Uterus (tissue), 4 donors: Measurements from ENCODE around the gene ABCC4. TPM values are rescaled to one million over a fixed set of nuclear protein-coding genes. Genes with fewer than 3 reads are reported as not detected.

Experiments used
- DNase-seq, 2 donors: peaks; one replicate each; pipeline ENCODE4 v3.0.0-alpha.2; 2019 to 2020
- H3K27ac ChIP-seq, 2 donors: fragments of 200-600 bp; sonication (generic); 1 replicate in 1 of 2; 2 replicates in 1 of 2; pipeline ENCODE4 v1.5.1; 2016 to 2018
- H3K27me3 ChIP-seq, 2 donors: fragments of 200-600 bp; sonication (generic); one replicate each; pipeline ENCODE4 v1.5.1; 2018 to 2019; ENCODE audit warnings: control low read depth in 1 of 2
- H3K36me3 ChIP-seq, 2 donors: fragments of 200-600 bp; sonication (generic); one replicate each; pipeline ENCODE4 v1.5.1; 2019; ENCODE audit warnings: control low read depth in 1 of 2
- H3K4me1 ChIP-seq, 2 donors: fragments of 200-600 bp; sonication (generic); one replicate each; pipeline ENCODE4 v1.5.1; 2018 to 2019; ENCODE audit warnings: control low read depth in 1 of 2
- H3K4me3 ChIP-seq, 2 donors: fragments of 200-600 bp; sonication (generic); 1 replicate in 1 of 2; 2 replicates in 1 of 2; pipeline ENCODE4 v1.5.1; 2018 to 2019; ENCODE audit warnings: mild to moderate bottlenecking in 1 of 2
- H3K9me3 ChIP-seq, 2 donors: fragments of 200-600 bp; sonication (generic); one replicate each; pipeline ENCODE4 v1.5.1; 2019; ENCODE audit warnings: control low read depth in 1 of 2
- CTCF ChIP-seq, 4 experiments: fragments of 200-600 bp in 2 of 4; fragments of 450-650 bp in 2 of 4; sonication (generic) in 2 of 4; IDR thresholded peaks; one replicate each; pipeline ENCODE4 v1.5.1; 2016 to 2019; ENCODE audit warnings: antibody characterized with exemption in 4 of 4, mild to moderate bottlenecking in 2 of 4, moderate library complexity in 1 of 4
- POLR2A ChIP-seq, 2 donors: fragments of 450-650 bp; IDR thresholded peaks; one replicate each; pipeline ENCODE4 v1.6.1; 2016; ENCODE audit warnings: antibody characterized with exemption in 2 of 2, mild to moderate bottlenecking in 1 of 2, moderate library complexity in 1 of 2
- intact Hi-C: fragments of 100-400 bp; cut with DNase I; formaldehyde crosslinking; loops from one replicate; pipeline ENCODE4 v1.15.1; 2023; ENCODE audit warnings: low total_unique reads
- total RNA-seq, 4 donors: library from RNA; depleted of rRNA in 3 of 4; stranded (reverse); fragments of >200 nt in 3 of 4; gene quantifications; one replicate each; pipeline versions ENCODE4 v1.1.0 to v1.2.4, GENCODE V29; 2014 to 2023
- donor health status: DM: yes; HTN: yes; CAD: no.

Gene ABCC4
- total RNA-seq, 4 donors from 2014 or later, result 13.8 to 37.7 (median 25.3) TPM

- no peak overlapping the region for H3K4me3 ChIP-seq
- no peaks in the 10 kb centered on the region for H3K9me3 ChIP-seq
- intact Hi-C loops, result no loop called here
- DNase-seq, result no peak
- no peaks in the 10 kb centered on the region for H3K27me3 ChIP-seq
- no peaks in the 10 kb centered on the region for H3K4me1 ChIP-seq
- TF ChIP-seq CTCF (IDR thresholded peaks at IDR 0.05), result no peak
- no peak for TF ChIP-seq POLR2A (IDR thresholded peaks at IDR 0.05)
- no peaks in the 10 kb centered on the region for H3K36me3 ChIP-seq
- peak overlapping the region in 1 of 2 donors; percentile 2 for H3K27ac ChIP-seq
These were observed 74.1 kb downstream of the ABCC4 start for GRCh38 chr13:95226932-95227695.

DNA sequence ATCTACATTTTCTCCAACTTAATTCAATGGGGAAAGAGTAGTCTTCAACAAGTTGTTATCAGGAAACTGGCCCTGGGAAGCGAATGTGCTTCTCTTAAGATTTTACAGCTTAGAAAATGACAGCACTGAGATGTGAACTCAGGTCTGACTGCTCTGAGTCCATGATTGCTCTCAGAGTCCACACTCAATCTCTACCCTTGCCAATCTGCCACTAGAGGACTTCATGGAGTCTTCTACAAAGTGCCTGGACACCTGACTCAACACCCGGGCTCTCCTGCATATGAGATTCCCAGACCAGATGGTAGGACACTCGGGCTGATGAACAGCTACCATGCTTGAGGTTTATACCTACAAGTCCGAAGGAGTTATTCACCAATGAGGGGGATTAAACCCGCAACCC lies 74.8 kb downstream of the ABCC4 start:
- intact Hi-C loops, result no loop called here
- peak overlapping the region in 1 of 2 donors; percentile 2 for H3K27ac ChIP-seq

DNA sequence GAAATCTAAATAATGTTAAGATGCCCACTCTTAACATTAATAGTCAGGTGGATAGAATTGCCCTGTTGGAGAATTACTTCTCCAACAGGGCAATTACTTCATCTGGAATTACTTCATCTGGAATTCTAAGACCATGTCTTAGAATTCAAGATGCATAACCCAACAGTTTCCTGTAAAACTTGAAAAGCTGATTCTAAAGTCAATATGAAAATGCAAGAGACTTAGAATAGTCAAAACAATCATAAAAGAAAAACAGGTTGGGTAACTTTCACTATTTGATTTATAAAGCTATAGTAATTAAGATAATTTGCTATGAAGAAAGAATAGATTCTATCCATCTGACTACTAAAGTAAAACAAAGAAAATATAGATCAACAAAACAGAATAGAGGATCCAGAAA lies 75.2 kb downstream of the ABCC4 start:
- no peaks in the 10 kb centered on the region for H3K9me3 ChIP-seq
- no peaks in the 10 kb centered on the region for H3K27me3 ChIP-seq
- no peak overlapping the region for H3K27ac ChIP-seq
- no peak for DNase-seq
- intact Hi-C loops, result no loop called here
- TF ChIP-seq CTCF (IDR thresholded peaks at IDR 0.05) (no peak), POLR2A (IDR thresholded peaks at IDR 0.05) (no peak)
- no peaks in the 10 kb centered on the region for H3K36me3 ChIP-seq
- no peaks in the 10 kb centered on the region for H3K4me1 ChIP-seq
- H3K4me3 ChIP-seq, result no peak overlapping the region

More for the DNA sequence above, 74.8 kb downstream of the ABCC4 start:
- no peak for DNase-seq
- H3K27me3 ChIP-seq, result no peaks in the 10 kb centered on the region
- H3K36me3 ChIP-seq, result no peaks in the 10 kb centered on the region
- TF ChIP-seq CTCF (IDR thresholded peaks at IDR 0.05), result no peak
- no peak for TF ChIP-seq POLR2A (IDR thresholded peaks at IDR 0.05)
- H3K4me1 ChIP-seq, result no peaks in the 10 kb centered on the region
- H3K9me3 ChIP-seq, result no peaks in the 10 kb centered on the region
- H3K4me3 ChIP-seq, result no peak overlapping the region

GRCh38 chr13:95224064-95224463 lies 77.2 kb downstream of the ABCC4 start:
- Histone ChIP-seq H3K4me1 (no peaks in the 10 kb centered on the region), H3K9me3 (no peaks in the 10 kb centered on the region), H3K27me3 (no peaks in the 10 kb centered on the region), H3K27ac (no peak overlapping the region), H3K4me3 (no peak overlapping the region), H3K36me3 (no peaks in the 10 kb centered on the region)
- TF ChIP-seq CTCF (IDR thresholded peaks at IDR 0.05), result no peak
- no peak for TF ChIP-seq POLR2A (IDR thresholded peaks at IDR 0.05)
- no peak for DNase-seq
- intact Hi-C loops, result no loop called here

GRCh38 chr13:95222733-95223018 lies 78.6 kb downstream of the ABCC4 start:
- H3K4me3 ChIP-seq, result no peak overlapping the region
- no peak overlapping the region for H3K27ac ChIP-seq
- no peaks in the 10 kb centered on the region for H3K36me3 ChIP-seq
- no peak for DNase-seq
- H3K9me3 ChIP-seq, result no peaks in the 10 kb centered on the region
- TF ChIP-seq POLR2A (IDR thresholded peaks at IDR 0.05) (no peak), CTCF (IDR thresholded peaks at IDR 0.05) (no peak)
- no peaks in the 10 kb centered on the region for H3K27me3 ChIP-seq
- no peaks in the 10 kb centered on the region for H3K4me1 ChIP-seq
- intact Hi-C loops, result no loop called here
